ENCODE measurements around the gene CARD14.
"Not testable (repeated sequence)": the region's sequence is repeated elsewhere in the genome, so short reads cannot be mapped to it uniquely, and the experiment has no call there.

CARD14 gene

DNA sequence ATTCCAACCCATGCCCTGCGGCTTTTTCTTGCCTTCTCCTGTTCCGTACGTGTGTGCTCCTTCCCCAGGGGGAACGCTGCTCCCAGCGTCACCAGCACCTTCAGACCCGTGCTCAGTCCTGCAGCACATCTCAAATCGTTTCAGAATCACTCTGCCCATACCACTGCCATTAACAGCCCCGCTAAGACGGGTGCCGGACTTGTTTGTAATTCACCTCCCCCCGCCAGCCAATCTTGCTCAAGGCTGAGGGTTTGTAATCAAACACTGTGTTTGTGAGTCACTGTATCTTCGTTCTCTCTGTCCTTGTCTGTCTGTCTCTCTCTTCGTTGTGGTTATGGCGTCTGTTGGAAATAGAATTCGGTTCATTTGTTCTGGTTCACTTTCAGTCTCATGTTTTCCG is 17.3 kb downstream of the CARD14 start:
- DNase-seq: no peak

DNA sequence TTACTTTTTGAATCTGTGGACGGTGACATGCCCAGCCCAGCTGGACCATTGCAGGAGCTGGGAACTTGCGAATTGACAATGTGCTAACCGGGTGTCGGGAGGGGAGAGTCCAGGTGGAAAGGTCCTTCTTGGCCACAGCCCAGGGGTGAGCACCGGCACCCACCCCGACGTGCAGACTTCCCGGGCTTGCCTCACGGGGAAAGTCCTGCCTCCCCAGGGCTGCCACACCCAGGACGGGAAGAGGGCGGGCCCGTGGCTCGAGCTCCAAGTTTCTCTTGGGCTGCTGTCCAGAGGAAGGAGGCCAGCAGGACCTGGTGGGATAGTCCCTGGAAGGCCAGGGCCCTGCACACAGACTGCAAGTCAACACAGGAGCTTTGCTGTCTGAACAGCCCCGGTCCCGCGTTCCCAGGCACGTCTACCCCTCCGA is 17.7 kb downstream of the CARD14 start:
- no peak for DNase-seq

DNA sequence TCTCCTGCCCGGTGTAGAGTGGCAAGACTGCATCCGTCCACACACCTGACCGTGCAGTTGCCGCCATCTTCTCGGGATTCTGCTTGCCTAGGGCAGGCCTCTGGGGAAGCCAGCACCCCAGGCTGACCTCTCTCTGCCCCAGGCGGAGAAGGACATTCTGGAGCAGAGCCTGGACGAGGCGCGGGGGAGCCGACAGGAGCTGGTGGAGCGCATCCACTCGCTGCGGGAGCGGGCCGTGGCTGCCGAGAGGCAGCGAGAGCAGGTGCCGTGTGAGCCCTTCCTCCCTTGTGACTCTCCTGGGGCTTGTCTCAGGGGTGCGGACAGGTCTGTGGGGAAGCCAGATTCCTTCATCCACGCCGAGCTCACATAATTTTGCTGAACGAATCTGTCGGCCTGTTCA is 19.8 kb downstream of the CARD14 start:
- no peak for DNase-seq

DNA sequence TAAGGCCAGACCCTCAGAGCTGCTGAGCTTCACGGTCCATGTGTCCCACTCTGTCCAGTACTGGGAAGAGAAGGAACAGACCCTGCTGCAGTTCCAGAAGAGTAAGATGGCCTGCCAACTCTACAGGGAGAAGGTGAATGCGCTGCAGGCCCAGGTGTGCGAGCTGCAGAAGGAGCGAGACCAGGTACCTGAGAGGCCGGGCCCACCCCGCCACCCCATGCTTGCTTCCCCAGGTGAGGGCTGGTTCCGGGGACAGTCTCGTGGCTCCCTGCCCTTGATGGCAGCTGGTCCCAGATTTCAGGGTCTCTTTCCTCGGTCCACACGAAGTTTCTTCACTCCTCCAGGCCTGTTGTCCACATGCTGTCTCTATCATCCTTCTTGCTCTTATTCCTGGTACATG is 20.9 kb downstream of the CARD14 start:
- DNase-seq: no peak

DNA sequence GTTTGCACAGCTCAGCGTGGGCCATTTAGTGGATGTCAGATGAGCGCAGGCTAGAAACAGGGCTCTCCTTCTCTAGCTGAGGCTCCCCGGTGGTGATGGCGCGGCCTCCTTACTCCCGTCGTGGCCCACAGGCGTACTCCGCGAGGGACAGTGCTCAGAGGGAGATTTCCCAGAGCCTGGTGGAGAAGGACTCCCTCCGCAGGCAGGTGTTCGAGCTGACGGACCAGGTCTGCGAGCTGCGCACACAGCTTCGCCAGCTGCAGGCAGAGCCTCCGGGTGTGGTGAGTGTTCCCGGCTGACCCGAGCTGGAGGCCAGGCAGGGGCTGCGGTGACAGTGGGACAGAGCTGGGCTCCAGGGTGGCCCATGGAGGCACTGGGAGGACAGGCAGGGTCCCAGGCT is 21.4 kb downstream of the CARD14 start:
- DNase-seq: no peak

DNA sequence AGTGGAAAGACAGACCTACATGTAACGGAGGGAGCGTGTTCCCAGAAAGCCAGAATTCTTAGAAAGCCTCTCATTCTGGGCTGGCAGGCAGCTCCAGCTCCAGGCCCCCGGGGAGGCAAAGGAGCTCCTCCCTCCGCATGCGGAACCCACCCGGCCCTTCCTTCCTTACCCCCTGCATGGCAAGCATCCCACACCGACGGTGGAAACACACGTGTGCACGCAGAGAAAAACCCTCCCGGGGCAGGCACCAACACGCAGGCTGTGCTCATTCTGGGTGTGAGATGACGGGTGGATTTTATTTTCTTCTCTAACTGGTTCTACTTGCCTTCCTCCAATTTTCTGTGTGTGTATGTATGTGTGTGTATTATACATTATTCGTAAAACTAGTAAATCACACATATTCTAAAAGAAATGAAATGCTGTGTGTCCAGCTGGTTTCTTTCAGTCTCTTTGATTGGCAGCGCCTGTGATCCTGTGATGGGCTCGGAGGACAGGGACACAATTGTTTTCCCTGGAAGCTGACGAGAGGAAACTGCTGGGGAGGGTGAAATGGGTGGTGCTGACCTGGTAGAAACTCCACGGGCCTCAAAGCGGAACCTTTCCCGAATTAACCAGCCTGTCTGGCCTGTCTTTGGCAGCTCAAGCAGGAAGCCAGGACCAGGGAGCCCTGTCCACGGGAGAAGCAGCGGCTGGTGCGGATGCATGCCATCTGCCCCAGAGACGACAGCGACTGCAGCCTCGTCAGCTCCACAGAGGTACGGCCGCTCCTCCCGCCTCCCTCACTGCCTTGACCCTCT is 22.2 kb downstream of the CARD14 start:
- DNase-seq: no peak

DNA sequence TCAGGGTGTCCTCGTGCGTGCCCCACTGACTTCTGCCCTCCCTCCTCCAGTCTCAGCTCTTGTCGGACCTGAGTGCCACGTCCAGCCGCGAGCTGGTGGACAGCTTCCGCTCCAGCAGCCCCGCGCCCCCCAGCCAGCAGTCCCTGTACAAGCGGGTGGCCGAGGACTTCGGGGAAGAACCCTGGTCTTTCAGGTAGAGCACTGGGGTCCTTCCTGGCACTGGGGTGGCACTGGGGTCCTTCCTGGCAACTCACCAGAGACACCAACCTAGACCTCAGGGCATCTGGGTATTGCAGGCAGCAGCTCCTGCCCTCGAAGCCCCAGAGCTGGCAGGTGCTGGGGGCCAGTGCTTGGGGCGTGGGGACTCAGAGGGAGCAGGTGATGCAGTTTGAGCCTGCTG is 25.3 kb downstream of the CARD14 start:
- DNase-seq: no peak

DNA sequence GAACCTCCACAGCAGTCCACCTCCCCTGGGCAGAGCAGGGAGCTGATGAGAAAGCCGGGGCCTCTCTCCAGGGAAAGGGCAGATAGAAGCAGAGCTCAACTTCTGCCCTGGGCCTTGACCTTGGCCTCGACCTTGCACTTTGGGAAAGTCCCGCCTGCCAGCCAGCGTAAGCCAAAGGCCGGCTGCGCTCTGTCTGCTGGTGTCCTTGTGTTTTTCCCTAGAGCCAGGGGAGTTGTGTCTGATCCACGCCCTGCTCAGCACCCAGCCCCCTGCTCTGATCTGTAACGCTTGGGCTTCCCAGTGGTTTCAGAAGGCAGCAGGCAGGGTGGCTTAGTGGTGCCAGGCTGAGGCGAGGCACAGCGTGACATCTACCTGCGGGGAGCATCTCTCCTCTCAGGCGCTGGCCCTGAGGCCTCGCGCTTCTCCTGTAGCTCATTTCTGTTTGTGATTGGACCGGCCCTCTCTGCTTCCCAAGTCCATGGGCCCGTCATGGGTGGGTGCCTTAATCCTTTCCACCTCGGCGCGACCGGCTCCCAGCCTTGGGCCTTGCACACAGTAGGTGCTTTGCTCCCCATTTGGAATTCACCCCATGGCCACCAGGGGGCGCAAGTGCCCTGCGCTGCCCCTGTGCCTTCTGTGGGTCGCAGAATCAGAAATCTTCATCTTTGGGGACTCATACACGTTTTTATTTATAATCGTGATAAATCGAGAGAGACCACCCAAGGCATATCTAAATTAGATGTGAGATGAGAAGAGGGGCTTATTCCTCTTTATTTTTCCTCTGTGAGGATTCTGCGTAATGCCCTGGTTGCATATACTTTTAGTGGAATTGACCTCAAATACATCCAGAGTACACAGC is 26.1 kb downstream of the CARD14 start:
- DNase-seq: peak; percentile 25 to 51 (median 38)

DNA sequence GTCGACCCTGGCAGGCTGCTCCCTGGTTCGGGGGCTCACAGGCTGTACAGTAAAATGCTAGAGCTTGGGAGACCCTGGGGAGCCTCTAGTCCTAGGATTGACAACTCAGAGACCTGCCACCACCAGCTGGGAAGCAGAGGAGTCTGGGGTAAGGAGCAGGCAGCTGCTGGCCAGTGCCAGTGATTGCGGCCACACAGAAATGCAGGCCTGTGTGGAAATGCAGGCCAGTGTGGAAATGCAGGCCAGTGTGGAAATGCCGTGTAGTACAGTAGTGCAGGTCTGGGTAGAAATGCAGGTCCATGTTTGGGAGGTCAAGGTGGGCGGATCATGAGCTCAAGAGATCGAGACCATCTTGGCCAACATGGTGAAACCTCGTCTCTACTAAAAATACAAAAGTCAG is 26.8 kb downstream of the CARD14 start:
- no peak for DNase-seq

DNA sequence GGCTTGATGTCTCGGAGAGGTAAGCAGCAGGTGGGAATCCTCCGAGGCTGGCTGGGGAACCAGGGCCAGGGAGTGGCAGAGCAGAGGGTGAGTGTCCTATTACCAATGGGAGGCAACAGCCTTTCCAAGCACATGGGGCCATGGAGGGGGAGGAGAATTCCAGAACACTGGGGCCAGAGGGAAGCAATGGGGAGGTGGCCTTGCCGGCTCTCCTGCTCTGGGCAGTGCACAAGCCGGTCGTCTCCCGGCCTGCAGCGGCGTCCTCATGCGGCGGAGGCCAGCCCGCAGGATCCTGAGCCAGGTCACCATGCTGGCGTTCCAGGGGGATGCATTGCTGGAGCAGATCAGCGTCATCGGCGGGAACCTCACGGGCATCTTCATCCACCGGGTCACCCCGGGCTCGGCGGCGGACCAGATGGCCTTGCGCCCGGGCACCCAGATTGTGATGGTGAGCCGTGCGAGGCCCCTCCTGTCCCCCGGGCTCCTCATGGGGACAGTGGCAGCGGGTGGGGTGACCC is 28.4 kb downstream of the CARD14 start:
- no peak for DNase-seq

DNA sequence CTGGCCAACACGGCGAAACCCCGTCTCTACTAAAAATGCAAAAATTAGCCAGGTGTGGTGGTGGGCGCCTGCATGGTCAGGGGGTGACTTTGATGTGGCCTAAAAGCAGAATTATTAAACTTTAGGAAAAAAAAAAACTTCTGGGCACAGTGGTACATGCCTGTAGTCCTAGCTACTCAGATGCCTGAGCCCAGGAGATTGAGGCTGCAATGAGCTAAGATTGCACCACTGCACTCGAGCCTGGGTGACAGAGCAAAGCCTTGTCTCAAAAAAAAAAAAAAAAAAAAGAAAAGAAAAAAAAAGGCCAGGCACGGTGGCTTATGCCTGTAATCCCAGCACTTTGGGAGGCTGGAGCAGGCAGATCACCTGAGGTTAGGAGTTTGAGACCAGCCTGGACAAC is 29.5 kb downstream of the CARD14 start:
- not testable (repeated sequence) for DNase-seq

DNA sequence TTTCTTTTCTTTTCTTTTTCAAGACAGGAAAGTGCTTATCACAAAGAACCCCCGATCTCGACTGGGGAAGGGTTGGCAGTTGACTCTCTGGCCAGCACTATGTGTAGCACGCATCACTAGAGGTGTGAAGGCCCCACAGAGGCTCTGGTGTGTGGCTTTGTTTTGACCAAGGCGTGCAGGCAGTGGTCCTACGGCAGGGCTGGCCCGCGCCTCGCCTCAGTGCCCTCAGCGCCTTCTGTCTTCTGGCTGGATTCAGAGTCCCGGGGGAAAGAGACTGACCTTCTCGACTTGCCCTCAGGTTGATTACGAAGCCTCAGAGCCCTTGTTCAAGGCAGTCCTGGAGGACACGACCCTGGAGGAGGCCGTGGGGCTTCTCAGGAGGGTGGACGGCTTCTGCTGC is 31.6 kb downstream of the CARD14 start:
- DNase-seq: no peak

DNA sequence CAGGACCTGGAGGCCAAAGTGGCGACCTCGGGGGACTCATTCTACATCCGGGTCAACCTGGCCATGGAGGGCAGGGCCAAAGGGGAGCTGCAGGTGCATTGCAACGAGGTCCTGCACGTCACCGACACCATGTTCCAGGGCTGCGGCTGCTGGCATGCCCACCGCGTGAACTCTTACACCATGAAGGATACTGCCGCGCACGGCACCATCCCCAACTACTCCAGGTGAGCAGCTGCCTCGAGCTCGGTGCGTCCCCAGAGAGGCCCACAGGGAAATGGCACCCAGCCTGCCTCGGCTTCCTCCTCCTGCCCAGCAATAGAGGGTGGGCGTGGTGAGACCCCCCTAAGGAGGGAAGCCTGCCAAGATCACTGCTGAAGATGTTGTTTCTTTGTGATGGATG is 32.4 kb downstream of the CARD14 start:
- DNase-seq: no peak

DNA sequence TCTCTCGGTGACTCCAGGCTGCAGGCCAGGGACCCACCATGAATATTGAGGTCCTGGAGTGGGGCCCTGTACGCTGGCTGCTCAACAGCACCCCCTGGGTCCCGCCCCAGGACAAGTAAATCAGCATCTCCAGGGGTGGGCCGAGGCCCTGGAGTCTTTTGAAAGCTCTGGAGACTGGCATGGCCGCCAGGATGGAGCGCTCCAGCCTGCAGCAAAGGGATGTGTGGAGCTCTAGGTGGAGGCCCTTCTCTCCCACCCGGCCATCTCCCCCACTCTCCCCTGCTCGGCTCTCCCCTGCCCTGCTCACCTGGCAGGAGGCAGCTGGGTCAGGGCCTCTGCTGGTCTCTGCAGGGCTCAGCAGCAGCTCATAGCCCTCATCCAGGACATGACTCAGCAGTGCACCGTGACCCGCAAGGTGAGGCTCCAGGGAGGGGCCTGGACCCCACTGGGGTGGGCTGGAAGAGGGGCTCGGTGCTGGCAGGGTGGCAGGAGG is 33.7 kb downstream of the CARD14 start:
- DNase-seq: no peak

DNA sequence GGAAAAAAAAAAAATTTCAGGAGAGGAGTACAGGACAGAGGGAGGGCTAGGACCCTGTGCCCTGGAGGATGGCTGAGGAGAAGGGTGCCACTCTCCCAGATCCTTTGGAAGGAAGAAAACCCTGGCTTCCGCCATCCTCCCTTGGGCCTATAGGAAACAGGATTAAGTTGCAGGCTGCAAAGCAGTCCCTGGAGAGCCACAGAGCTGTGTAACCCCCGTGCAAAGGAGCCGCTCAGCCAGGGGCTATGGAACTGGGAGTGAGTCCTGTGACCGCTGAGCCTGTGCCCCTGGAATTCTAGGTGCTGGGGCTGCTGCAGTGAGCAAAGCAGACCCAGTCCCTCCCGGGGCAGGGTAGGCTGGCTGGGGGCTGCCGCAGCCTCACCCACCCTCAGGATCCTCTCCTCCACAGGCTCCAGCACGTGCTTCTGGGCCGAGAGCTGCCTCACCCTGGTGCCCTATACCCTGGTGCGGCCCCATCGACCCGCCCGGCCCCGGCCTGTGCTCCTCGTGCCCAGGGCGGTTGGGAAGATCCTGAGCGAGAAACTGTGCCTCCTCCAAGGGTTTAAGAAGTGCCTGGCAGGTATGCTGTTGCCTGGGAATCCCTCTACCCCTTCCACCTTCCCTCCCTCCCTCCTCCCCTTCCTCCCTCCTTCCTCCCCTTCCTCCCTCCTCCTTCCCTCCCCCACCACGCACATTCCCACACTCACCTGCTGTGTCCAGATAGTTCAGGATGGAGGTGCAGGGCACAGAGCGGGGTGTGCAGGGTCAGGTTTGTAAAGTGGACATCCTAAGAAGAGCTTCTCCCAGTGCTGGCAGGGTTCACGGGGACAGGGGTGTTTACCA is 35.0 kb downstream of the CARD14 start:
- DNase-seq: no peak

DNA sequence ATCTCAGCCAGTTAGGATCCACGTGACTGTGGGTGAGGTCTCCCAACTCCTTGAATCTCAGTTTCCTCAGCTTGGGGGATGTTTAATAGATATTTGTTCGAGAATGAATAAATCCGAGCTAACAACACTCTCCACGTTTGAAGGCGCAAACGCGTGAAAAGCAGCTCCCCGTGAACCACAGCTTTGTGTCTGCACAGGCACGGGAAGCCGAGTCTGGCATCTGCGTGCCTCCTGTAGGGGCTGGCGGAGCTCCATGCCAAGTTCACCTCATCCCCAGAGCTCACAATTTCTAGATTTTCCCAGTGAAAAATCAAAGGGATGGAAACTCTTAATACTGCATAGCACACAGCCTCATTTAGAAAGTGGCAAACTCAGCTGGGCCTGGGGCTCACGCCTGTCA is 36.0 kb downstream of the CARD14 start:
- DNase-seq: no peak

DNA sequence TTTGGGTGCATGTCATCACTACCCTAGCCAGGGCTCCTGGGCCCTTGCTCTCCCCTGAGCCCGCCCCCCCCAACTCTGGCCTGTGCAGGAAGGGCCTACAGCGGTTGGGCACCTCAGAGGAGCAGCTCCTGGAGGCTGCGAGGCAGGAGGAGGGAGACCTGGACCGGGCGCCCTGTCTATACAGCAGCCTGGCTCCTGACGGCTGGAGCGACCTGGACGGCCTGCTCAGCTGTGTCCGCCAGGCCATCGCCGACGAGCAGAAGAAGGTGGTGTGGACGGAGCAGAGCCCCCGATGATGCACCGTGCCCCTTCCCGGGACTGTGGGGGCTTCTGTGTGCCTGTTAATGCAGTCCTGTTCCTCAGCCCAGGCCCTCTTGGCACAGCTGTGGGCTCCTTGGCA is 38.2 kb downstream of the CARD14 start:
- no peak for DNase-seq

DNA sequence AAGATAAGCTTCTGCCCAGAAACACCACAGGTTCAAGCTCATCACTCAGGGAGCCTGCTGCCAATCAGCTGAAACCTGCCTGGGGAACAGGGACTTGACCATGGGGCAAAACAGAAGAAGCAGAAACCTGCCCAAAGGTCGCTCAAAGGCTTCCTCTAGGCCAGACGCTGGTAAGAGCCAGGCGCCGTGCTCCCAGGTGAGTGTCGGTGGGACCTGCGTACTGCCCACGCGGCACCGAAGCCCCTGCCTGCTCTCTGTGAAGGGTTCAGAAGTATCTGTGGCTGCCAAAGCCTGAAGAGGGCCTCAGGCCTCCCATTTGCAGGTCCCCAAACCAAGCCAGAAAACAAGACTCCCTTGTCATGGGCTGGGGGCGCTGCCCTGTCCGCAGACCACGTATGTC is 39.9 kb downstream of the CARD14 start:
- DNase-seq: no peak

DNA sequence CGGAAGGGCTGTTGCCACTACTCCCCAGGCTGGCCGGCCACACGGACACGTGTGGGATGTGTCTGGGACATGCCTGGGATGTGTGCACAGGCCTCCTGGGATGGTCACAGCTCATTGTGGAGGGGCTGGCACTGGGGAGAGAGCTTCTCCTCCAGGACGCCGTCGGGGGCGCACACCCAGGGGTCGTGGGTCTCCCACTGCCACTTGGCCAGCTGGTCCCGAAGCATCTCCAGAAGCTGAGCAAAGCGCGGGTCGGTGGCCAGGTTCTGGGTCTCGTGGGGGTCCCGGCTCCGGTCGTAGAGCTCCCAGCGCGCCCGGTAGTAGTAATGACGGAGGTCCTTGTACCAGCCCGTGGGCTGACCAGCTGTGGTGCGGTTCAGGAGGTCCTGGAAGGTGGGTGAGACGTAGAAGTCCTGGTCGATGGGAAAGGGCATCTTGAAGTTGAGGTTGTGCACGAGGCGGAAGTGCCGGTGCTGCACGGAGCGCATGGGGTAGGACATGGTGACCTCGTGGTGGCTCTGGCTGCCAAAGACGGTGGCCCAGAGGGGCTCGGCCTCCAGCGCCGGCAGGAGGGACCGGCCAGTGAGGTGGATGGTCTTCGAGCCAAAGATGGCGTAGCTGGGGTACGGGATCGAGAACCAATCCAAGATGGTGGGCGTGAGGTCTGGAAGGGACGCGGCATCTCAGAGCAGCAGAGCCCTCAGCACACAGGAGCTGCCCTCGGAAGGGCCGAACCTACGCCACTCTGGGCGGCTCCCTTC is 40.7 kb downstream of the CARD14 start:
- no peak for DNase-seq

DNA sequence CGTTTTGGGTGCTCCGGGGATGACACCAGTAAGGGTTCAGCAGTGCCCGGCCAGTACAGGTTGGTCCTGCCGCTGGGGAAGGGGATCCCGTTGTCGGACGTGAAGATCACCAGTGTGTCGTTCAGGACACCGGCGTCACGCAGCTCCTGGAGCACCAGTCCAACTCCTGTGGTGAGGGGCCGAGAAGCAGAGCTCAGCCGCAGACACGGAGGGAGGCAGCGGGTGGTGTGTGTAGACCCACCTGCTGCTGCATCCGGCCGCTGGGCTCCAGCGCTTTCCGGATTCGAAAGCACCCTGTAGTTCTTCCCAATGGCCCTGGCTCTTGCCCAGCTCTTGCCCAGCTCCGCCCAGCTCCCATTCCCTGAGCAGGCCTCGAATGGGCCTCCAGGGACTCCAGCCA is 42.3 kb downstream of the CARD14 start:
- DNase-seq: no peak

DNA sequence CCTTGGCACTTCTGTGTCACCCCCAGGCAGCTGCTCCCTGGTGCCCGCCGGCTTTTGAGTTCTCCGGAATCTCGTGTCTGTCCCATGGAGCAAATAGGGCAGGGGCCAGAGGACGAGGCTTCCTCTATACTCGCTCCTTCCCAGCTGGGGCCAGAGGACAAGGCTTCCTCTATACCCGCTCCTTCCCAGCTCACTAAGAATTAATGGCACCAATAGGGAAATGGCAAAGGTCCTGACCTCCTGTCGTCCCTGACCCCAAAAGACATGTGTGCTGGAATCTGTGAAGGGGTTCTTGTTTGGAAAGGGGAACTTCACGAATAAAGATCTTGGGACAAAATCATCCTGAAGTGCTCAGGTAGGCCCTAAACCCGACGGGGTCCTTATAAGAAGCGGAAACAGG is 42.7 kb downstream of the CARD14 start:
- DNase-seq: no peak

DNA sequence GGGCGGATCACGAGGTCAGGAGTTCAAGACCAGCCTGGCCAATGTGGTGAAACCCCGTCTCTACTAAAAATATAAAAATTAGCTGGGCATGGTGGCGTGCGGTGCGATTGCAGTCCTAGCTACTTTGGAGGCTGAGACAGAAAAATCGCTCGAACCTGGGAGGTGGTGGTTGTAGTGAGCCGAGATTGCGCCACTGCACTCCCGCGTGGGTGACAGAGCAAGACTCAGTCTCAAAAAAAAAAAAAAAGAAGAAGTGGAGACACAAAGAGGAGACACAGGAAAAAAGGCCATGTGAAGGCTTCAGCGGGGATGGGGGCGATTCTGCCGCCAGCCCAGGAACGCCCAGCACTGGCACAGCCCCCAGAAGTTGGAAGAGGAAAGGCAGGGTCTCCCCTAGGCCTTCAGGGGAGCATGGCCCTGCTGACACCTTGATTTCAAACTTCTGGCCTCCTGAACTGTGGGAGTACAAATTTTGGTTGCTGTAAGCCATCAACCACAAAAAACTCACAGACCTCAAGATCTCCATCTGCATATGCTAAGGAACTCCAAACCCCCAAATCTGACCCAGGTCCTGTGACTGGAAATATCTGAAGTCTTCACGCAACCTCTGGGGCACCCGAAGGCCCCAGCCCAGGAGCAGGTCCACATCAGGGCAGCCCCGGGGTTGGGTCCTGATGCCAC is 43.3 kb downstream of the CARD14 start:
- DNase-seq: no peak

Measured in activated naive CD4-positive, alpha-beta T cell (primary cell).